Measurements from ENCODE around the gene NAV2.

- no peak for TF ChIP-seq CTCF (IDR thresholded peaks at IDR 0.05; ENCODE audit: low read depth, low read length)
- TF ChIP-seq POLR2A (IDR thresholded peaks at IDR 0.05; ENCODE audit: extremely low read depth, insufficient read length) = no peak
- no peak for TF ChIP-seq MAX (IDR thresholded peaks at IDR 0.05; ENCODE audit: low read depth, low read length)
Observed at GRCh38 chr11:19680829-19681368, 31.7 kb upstream of the NAV2 start.

Measured in NB4 (cell line).